HG02571 (cell line): Measurements from ENCODE around the gene ADCY10.
"Not testable (repeated sequence)": the region's sequence is repeated elsewhere in the genome, so short reads cannot be mapped to it uniquely, and the experiment has no call there.

Experiments
- ATAC-seq: cut with Tn5 transposase; IDR thresholded peaks from one replicate; pipeline ENCODE4 v1.9.1; 2021; ENCODE audit warnings: mild to moderate bottlenecking, moderate library complexity; ENCODE audit not compliant: unreplicated experiment

The ADCY10 gene

GRCh38 chr1:167820684-167821355 lies 93.1 kb downstream of the ADCY10 start:
- no peak for ATAC-seq

DNA sequence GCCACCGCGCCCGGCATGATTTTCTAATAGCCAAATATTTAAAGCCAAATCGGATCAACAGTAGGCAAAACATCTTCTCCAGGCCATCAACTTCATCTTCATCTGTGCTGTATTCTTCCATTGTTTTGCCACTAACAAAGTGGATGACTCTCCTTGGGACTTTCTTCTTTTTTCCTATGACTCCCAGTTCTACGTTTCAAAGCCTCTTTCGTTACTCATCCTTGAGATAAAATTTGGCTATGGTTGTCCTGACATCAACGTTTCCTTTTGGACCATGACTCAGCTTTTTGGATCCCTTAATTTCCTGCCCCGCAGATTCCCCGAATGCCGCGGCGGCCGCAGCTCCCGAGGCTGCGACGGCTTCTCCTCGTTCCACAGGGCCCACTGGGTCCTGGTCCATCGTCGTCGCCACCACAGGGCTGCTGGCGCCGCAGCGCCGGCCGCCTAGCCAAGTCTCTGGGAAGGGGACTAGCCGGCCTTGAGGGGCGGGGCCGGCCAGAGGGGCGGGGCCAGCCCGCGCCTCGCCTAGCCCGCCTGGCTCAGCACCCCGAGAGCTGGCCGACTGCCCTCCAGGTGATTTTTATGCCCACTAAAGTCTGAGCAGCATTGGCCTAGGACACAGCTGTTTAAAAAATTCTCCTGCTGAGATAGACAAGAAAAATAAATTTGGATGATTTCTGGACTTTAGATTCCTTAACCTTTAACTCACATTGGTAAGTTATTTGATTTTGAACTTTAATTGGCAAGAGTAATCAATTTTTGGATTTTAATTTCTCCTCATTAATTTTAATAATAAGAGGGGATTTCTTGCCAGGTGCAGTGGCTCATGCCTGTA lies 93.9 kb downstream of the ADCY10 start:
- ATAC-seq, result peak; percentile 81

GRCh38 chr1:167815650-167816049 lies 98.3 kb downstream of the ADCY10 start:
- ATAC-seq, result no peak

DNA sequence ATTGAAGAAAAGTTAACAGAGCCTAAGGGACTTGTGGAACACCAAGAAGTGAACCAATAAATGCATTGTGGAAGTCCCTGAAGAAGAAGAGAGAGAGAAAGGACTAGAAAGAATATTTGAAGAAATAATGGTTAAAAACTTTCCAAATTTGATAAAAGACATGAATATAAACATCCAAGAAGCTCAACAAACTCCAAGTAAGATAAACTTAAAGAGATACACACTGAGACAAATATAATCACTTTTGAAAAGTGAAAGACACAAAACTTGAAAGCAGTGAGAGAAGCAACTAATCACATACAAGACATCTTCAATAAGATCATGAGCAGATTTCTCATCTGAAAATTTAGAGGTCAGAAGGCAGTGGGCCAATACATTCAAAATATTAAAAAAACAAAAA lies 101.0 kb downstream of the ADCY10 start:
- ATAC-seq, result no peak

DNA sequence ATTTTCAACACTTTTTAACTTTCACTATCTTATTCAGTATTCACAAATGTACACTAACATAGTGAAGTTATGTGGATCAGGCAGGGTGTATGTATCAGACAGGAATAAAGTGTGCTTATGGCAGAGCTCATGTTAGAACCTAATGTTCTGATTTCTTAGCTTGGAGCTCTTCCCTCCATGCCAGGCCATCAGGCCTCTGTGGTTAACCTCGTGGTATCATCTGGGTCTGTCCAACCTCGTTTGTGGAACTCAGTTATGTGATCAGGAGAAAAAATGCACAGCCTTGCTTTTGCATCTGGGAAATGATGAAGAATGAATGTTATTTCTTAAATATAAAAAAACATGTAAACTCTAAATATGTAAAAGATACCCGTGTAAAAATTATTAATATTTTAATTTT lies 105.2 kb downstream of the ADCY10 start:
- ATAC-seq, result no peak

DNA sequence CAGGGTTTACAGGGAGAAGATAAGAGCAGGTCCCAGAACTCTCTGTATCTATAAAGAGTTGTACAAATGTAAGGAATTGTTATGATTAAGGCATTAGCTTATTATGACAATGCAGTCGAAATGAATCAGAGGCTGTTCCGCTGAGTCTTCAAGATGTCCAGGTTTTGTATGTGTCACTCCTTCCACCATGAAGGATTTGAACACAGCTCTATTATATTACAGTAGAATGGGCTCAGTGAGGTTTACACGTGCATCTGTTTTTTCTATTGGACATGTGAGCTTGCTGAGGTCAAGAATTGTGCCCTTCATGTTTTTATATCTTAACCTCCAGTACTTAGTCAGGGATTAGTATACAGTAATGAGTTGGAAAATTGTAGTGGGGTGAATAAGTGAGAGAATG lies 105.8 kb downstream of the ADCY10 start:
- no peak for ATAC-seq

GRCh38 chr1:167806676-167807075 lies 107.3 kb downstream of the ADCY10 start:
- not testable (repeated sequence) for ATAC-seq

DNA sequence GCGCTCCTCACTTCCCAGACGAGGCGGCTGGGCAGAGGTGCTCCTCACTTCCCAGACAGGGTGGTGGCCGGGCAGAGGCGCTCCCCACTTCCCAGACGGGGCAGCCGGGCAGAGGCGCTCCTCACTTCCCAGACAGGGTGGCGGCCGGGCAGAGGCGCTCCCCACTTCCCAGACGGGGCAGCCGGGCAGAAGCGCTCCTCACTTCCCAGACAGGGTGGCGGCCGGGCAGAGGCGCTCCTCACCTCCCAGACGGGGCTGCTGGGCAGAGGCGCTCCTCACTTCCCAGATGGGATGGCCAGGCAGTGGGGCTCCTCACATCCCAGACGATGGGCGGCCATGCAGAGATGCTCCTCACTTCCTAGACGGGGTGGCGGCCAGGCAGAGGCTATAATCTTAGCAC lies 107.7 kb downstream of the ADCY10 start:
- not testable (repeated sequence) for ATAC-seq

- ATAC-seq, result no peak
Observed at GRCh38 chr1:167805041-167805556, 108.8 kb downstream of the ADCY10 start.

DNA sequence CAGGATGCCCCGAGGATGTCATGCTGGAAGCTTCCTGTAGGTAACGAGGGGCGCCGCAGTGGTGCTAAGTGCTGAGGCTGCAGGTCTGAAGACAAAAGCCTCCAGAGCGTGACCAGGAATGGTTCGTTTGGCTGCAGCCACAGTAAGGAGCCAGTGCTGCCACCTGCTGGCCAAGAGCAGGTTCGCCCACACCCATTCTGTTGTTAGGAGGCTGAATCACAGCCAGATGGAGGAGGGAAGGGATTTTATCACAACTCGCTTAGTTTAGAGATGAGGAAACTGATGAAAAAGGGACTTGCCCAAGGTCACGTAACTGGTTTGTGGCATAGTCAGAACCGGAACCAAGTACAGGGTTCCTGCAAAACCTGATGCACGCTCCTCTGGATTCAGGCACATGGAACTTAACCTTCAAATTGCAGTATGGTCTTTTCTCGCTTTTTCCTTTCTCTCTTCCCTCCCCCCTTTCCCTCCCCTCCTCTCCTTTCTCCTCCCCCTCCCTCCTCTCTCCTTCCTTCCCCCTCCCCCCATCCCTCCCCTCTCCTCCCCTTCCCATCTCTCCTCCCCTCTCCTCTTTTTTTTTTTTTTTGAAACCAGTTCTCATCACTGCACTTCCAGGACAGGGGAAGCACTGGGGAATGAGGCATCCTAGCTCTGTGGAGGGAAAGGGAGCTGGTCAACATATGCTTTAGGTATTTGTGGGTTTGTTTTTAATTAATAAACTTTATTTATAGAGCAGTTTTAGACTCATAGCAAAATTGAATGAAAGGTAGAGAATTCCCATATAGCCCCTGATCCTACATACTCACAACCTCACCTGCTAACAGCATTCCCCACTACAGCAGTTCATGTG lies 110.4 kb downstream of the ADCY10 start:
- peak; percentile 96 for ATAC-seq

- ATAC-seq, result no peak
Observed at GRCh38 chr1:167802235-167802634, 111.7 kb downstream of the ADCY10 start.

GRCh38 chr1:167800251-167800650 lies 113.7 kb downstream of the ADCY10 start:
- ATAC-seq, result no peak

DNA sequence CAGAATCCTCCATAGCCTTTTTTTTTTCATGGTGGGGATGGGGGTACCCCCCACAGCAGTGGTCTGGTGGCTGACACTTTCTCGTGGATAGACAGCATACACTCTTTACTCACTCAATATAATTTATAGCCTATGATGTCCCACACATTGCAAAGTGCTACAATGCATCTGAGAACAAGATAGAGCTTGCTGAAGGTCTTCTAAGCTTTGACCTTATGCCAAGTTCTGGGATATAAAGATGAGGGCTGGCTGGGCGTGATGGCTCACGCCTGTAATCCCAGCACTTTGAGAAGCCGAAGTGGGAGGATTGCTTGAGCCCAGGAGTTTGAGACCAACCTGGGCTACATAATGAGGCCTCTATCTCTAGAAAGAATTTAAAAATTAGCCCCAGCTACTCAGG lies 114.2 kb downstream of the ADCY10 start:
- no peak for ATAC-seq

GRCh38 chr1:167798952-167799351 lies 115.0 kb downstream of the ADCY10 start:
- no peak for ATAC-seq

DNA sequence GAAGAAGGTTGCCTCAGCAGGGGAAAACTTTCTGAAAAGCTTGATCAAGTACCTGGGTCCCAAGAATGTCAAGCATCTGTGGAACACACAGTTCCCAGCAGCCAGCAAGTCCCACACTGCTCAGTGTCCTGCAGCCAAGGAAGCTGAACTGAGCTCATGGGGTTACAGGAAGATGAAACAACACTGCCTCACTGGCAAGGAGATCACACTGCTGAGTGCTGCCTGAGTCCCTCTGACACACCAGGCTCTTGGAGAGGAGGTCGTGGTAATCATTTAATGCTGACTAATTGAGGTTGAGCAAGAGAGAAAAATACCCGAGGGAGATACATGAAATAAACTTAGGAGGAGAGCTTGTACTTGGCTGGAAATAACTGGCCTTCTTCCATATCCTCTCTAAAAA lies 116.9 kb downstream of the ADCY10 start:
- no peak for ATAC-seq

DNA sequence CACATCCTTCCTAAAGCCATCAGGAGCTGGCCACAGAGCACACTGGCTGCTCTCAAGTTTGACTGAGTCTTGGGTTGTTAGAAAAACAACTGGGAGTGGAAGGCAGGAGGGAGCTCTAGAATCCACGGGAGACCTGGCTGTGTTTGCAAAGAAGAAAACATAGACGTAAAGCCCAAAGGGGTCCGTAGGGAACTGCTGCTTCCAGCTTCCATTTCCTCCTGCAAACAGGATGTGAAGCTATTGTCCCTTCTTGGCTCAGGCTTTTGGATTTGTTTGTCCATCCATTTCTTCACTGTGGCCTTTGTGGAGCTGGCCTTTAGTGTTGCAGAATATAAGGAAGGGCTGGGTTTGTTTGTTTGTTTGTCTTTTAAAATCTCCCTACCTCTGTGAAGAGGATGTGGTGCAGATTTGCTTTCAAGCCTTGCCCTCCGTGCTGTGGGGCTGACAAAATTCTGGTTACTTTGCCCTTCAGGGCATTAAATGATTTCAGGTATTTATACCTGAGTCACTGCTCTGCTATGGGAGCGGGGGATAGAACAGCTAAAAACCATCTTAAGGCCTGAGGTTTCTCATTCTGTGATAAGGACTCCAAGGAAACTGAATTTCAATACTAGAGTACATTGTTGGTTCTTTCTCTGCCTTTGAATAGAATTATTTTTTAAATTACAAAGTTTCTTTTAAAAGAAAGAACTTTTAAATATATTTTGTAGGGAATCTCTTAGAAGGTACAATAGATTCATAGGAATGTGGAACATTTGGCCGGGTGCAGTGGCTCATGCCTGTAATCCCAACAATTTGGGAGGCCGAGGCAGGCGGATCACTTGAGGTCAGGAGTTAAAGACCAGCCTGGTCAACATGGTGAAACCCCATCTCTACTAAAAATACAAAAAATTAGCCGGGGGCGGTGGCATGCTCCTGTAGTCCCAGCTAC lies 117.9 kb downstream of the ADCY10 start:
- ATAC-seq, result no peak

GRCh38 chr1:167794043-167794442 lies 119.9 kb downstream of the ADCY10 start:
- ATAC-seq, result no peak

DNA sequence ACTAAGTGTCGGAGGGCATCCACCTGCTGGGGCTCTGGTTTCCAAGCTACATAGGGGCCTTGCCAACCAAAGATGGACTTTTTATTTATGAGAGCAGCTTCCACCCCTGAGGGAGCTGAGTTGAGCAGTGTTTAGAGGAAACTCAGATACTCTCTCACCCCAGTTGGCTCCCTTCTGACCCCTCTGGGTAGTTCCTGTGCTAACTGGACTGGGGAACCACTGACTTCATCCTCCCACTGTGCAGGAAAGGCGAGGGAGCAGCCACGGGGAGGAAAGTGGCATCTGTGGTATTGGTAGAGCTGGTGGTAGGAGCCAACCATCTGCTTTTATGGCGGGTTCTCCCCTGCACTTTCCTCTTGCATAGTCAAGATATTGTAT lies 121.8 kb downstream of the ADCY10 start:
- ATAC-seq, result no peak

GRCh38 chr1:167791281-167792187 lies 122.4 kb downstream of the ADCY10 start:
- no peak for ATAC-seq
